HG03521 (cell line): ENCODE data around the gene PRG2.

Source experiments
- ATAC-seq: cut with Tn5 transposase; IDR thresholded peaks from one replicate; pipeline ENCODE4 v1.9.1; 2021; ENCODE audit warnings: mild to moderate bottlenecking, moderate library complexity; ENCODE audit not compliant: unreplicated experiment

PRG2 gene

DNA sequence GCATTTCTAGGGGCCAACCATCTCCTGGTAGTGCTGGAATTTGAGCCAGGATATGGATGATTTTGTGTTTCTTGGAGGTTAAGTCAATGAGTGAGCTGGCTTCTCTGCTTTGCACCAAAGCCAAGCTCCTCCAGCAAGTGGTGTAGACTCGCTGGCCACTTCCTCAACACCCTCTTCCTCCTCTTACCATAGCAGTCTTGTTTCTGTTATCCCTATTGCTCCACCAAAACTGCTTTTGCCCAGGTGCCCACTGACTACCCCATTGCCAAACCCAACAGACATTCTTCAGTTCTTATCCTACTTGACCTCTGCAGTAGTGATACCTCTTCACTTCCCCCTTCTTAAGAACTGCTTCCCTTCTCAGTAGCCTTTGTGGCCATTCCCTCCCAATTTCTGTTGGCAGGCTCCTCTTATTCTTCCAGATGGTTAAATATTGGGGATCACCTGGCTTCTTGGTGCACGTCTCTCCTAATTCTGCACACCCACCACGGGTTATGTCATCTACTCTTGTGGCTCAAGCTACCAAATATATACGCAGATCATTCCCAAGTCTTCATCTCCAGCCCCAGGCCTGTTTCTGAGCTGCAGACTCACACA lies 7.0 kb upstream of the PRG2 start:
- no peak for ATAC-seq

DNA sequence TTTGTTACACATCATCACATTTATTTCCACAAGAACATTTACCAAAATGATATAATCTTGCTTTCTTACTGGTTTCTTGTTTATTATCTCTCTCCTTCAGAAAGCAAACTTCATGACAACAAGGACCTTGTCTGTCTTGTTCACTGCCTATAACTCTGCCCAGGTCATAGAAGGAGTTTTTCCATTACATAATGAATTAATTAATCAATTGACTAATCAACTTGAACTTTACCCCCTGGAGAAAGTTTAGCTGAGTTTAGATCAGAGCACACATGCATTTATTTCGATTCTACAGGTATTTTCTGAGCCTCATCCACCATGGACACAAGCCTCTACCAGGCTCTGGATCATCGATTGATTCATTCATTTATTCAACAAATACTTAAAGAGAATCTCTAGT lies 6.3 kb upstream of the PRG2 start:
- ATAC-seq: no peak

DNA sequence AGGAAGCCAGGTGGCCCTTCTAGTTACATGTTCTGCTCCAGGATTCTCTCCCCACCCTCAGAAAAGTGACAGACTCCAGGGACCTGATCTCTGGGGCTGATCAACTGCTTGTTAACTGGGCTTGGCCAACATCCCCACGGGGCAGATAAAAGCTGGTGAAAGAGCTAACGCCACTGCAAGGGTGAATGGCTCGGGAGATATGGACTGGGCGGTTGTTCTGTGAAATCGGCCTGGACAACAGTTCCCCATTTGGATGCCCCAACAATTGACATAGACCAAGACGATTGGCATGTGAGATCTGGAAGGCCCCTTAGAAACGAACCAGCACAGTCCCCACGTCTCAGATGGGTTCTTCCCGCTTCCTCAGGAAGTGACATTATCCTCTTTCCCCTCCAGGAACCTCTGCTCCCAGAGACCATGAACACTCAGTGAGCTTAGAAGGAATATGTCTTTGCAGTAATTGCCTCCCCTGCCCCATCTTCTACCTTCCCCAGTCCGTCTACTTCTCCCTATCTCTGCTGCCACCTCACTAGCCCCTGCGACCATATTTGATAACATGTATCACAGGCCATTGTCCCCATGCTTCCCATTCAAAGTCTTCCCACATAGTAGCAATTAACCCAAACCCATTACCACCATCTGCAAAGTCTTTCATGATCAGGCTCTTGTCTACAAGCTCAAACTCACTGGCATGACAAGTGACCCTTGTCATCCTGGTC lies 5.6 kb upstream of the PRG2 start:
- ATAC-seq: no peak

DNA sequence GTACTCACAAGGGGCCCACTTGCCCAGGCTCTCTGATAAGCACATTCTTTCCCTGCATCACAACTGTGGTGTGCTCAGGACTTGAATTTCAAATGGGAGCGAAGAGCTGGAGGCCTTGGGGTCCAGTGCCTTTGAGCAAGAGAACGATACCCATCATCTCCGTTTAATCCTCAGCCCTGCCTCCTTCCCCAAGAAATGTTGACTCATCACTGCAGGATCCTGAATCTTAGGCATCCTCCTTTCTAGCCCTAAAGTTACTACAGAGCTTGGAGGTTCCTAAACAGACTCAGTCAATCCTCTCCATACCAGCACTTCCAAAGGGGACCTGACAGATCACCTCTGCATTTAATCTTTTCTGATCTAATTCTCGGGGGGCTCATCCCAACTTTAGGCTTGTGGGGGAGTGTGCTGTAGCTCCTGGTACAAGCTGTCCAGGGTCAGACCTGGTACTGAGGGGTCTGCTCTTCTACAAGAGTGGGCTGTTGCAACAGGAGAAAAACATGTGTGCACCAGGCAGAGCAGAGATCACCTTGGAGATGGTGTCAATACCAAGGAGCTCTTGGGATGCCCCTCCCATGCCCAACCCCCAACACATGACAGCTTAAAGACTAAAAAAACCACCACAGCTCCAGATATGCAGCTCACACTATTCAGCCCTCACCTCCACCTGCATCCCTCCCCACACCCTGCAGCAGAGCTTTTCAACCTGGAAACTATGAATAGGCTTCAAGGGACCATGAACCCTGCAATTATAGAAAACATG lies 3.9 kb upstream of the PRG2 start:
- no peak for ATAC-seq

DNA sequence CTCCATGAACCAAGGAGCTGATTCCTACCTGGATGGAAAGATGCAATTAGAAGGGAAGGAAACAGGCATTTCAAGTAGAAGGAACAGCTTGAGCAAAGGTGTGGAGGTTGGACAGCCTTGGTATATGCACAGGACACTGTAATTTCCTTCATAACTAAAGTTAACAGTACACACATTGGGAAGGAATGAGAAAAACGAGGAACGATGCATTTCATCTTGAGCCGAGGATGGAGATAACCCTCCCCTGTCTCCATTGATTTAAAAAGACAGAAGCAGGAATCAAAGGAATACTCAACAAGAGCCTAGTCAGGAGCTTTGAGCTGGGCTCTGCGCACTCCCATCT lies 2.3 kb upstream of the PRG2 start:
- ATAC-seq: no peak

DNA sequence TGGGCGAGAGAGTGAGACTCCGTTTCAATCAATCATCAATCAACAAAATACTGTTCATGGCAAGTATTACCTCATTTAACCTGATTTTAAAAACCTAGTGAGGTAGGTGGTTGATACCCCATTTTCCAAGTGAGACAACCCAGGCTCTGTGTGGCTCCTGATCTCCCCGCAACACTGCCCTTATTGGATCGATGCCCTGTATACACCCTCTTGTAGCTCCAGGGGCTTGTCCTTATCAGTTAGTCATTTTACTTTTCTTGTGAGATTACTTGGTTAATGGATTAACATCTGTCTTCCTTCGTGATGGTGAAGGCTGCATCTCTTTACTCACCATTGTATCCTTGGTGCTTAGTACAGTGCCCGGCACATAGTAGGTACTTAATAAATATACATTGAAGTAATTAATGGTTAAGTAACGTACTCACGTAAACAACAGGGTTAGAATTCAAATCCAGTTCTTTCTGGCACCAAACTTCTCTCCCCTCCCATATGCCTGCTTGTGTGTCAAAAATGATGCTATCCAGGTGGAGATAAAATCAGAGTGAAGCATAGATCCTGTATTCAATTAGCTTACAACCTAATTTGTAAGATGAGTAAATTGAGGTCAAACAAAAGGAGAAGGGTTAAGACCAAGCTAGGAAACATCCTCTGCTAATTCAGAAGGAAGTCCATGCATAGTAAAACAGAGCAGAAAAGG lies 1.8 kb upstream of the PRG2 start:
- ATAC-seq: no peak

DNA sequence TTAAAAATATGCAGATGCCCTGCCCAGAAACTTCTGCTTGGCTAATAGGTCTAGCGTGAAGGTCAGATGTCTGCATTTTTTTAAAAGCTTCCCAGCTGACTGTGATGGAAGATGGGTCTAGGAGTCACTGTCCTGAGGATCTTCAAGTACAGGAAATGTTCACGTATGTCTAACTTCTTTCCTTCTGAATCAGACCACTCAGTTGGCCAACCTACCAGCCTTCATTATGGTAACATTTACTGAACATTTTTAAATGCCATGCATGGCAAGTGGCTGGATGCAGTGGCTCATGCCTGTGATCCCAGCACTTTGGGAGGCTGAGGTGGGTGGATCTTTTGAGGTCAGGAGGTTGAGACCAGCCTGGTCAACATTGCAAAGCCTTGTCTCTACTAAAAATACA lies 1.1 kb upstream of the PRG2 start:
- no peak for ATAC-seq

DNA sequence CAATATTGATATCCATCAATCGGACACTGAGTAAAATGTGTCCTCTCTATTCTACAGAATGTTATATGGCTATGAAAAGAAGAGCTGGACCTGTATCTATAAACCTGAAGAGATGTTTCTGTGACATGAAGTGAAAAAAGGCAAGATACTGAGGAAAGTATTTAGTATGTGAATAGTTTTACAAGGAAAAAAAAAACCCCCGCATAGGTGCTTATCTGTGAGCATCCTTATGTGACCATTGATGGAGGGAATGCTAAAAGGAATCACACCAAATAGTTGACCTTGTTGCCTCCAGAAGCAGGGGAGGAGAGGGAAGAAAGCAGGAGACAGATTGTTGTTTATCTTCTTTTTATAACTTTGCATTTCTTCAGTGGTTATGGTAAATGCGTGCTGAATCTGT lies 661 bp upstream of the PRG2 start:
- no peak for ATAC-seq

DNA sequence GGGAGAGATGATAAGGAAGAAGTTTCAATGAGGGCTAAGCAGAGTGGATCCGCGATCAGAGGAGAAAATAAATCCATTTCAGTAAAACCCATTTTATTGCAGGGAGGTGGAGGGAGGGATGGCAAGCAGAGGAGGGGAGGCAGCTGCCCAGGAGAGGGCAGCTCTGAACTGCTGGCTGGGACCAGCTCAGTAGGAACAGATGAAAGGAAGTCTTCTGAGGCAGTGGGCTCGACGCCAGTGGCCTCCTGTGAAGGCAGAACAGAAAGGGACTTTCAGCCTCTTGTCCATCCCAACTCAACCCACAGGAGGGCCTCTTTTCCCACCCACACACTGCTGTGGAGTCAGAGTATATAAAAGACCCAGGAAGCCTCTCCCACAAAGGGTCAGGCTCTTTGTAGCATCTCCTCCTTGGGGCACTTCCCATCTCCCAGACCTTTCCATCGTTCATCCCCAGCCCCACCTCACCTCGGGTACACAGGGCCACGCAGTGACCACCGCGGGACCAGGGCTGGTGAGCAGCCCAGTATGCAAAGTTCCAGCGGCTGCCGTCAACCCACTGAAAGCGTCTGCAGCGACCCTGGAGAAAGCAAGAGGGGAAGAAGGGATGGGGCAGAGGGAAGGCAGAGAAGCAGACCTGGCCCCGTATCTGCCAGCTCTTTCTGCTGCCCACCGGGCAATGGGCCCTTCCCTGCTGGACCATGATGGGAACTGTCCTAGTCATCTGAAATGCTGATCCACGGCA lies 3.0 kb downstream of the PRG2 start:
- no peak for ATAC-seq

DNA sequence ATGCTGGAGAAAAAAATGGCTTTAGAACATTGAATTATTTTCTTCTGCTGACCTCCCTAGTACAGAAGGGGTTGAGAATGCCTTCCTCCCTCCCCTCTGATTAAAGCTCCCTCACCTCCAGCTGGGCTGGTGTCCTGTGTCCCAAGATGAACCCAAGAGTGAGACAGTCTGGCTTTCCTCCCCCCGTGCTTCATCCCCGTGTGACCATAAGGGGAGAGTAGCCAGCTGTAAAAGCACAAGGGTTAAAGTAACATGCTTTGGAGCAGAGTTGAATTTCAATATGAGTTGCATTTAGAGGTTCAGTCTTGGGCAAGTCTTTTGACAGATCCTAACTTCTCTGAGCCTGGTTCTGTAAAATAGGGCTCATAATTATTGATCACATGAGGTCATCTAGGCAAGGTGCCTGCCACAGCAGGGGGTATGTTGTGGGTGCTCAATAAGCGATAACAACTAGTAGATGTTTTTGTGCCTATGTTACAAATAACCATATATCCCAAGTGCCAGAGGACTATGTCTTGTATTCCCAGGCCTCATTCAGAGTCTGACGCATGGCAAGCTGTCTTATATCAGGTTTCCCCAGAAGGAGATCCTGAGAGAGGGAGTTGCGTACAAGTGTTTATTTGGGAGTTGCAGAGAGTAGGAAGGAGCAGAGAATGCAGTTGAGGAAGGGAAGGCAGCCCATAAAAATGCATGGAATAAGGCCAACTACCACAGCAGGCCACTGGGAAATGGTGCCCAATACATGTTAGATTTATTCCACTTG lies 4.1 kb downstream of the PRG2 start:
- no peak for ATAC-seq

DNA sequence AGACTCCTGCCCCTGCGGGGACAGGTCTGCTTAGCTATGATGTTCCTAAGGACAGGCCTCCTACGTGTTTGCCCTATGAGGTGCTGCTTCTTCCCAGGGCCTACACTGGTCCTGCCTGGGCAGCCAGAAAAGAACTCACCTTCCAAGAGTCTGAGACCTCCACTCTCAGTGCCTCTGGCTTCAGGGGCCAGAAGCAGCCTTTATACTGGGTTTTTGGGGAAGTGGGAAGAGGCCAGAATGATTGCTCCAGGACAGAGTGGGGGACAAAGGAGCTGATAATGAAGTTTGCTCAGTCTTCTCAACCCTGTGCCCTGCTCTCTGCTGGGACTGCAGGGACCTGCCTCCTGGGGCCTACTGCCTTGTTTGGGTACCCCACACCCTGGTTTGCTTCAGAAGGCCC lies 9.5 kb downstream of the PRG2 start, which contains the start of gene PRG3:
TSS of gene PRG3 (minus strand) at position 176 of the 400 bp plus-strand sequence. CDS start 442 bp downstream, outside the sequence.
- ATAC-seq: no peak

DNA sequence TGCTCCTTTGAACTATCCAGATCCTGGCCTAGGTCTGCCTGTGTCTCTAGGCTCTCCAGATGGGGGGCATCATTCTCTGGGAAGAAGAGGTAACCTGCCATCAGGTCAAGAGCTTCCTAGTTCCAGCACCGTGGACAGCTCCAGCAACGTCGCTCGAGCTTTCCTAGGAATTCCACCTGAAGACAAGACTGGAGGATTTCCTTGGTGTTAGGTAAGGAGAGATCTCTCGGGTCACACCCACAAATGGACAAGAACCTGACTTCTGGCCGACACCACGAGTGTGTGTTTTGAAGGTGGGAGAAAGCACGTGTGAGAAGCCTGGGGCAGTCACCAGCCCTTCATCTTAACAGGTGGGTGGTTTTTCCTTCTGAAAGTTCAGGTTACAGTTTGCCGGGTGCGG lies 10.7 kb downstream of the PRG2 start:
- ATAC-seq: no peak

DNA sequence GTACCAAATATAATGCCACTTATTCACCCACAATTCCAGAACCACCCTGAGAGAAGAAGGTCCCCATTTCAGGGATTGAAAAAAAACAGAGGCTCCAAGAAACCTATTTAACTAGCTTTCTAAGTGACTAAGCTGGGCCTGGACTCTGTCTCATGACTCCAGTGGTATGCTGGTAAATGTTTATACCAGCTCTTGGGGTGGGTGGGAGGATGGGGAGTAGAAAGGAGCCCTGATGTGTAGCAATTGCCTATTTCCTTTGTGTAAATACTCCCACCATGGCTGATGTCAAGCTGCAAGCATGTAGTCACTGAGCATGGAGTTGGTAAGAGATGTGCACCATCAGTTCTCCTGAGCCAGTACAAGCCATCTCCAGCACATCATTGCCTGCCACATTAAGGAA lies 12.3 kb downstream of the PRG2 start:
- ATAC-seq: no peak

DNA sequence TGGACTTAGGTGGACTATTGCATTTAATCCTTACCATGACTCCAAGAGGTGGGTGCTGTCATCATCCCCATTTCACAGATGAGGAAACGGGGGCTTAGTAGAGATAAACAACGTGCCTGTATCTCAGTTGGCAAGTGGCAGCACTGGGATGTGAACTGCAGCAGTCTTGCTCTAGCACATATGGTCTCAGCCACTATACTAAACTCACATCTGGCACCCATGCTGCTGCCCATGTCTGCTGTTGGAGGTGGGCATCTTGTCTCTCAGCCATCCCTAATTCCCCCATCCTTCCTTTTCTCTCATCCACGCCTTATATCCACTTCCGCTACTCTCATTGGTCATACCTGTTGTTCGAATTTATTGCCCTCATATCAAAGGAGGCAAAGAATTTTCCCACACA lies 13.3 kb downstream of the PRG2 start:
- no peak for ATAC-seq

DNA sequence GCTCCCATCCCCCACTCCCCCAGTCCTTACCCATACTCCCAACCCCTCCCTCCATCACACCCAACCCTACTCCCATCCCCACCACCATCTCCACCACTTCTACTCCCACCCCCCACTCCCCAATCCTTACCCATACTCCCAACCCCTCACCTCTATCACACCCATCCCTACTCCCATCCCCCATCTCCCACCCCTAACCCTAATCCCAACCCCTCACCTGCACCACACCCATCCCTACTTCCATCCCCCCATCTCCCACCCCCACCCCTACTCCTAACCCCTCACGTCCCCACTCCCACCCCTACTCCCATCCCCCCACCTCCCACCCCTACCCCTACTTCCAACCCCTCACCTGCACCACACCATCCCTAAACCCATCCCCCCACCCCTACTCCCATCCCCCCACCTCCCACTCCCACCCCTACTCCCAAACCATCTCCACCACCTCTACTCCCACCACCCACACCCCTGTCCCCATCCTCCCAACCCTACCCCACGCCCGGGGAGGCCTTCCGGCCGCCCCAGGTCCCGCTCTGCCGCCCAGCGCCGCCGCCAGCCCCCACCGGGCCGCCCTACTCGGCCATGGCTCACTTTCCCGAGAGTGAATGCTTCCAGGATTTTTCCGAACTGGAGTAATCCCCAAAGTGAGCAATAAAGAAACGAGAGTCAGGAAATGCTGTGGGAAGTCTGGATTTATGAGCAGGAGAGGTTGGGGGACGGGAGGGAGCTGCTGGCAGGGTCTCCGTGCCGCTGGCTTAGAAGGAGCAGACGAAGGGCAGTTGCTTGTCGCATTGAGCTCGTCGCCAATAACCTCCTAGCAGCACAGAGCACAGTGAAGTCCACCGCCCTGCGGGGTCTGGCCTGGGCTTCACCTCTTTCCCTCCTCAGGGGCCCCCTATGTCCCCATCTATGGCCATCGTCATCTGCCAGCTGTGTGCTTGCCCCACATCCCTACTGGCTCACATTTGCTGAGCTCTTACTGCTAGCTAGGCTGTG lies 14.1 kb downstream of the PRG2 start:
- no peak for ATAC-seq

DNA sequence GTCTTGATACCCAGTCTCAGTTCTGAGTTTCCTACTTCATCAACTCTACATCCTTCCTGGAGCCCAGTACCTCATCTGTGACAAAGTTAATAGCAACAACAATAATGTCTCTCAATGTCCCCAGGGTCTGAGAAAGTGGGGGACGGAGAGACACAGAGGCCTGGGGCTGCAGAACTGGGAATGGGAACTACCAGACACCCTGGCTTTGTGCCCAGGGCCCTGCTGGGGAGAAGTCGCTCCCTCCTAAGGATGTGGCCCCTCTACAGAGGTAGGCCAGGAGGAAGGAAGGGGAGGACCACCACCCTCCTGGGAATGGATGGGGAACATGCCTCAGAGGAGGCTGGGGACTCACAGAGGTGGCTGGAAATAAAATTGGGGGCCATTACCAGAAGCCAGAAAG lies 15.0 kb downstream of the PRG2 start:
- ATAC-seq: no peak

DNA sequence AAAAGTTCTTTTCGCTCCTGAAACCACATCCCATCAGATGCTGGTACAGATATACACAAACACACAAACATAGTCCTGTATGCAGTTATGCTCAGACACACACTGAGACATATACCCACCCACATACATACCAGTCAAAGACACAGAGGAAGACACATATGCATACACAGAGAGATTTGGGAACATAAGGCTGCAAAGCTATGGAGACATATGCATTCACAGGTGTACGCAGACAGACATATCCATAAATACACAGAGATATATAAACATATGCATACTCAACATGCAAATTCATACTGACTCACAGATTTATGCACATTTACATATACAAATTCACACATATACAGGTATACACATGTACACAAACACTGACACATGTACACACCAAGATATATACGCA lies 15.5 kb downstream of the PRG2 start:
- no peak for ATAC-seq

DNA sequence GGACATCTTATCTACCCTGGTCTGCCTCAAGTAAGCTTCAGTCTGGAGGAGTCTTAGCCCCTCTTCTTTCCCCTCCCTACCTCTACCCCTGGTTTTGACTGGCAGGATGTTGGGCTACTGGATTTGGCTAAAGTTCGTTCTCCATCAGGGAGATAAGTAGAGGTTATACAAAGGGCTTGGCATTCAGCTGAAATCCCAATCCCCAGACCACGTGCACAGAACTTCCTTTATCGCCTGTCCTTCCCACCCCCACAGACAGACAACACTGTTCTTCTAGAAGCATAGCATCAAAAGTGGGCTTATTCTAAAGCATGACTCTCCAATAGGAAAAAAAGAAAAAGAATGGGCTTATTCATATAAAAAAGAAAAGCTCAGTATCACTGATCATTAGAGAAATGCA lies 17.3 kb downstream of the PRG2 start:
- ATAC-seq: no peak

DNA sequence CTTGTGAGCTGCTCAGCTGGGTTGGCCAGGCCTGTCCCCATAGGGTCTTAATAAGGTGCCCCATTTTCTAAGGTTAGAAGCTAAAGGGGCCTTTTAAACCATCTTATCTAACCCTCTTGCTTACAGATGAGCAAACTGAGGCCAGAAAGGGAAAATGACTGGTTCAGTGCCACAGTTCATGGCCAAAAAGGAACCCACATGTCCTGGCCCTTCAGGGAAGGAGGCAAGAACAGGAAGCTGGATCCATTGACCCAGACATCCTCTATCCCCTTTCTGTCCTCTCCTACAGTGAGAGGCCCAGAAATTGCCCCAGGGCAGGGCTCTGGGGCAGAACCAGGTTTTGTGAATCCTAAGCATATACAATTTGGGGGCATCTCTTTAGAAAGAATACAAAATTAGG lies 19.5 kb downstream of the PRG2 start:
- no peak for ATAC-seq
